HL-60 (cell line): Measurements from ENCODE around the gene MZB1.

ENCODE experiments used
- CTCF ChIP-seq: IDR thresholded peaks from one replicate; pipeline ENCODE4 v1.5.1; 2011; ENCODE audit warnings: low read length, control low read depth, inconsistent platforms; ENCODE audit not compliant: insufficient read depth
- SPI1 ChIP-seq: IDR thresholded peaks from 2 replicates; pipeline ENCODE4 v1.6.1; 2012; ENCODE audit warnings: low read depth, mild to moderate bottlenecking, borderline replicate concordance

DNA sequence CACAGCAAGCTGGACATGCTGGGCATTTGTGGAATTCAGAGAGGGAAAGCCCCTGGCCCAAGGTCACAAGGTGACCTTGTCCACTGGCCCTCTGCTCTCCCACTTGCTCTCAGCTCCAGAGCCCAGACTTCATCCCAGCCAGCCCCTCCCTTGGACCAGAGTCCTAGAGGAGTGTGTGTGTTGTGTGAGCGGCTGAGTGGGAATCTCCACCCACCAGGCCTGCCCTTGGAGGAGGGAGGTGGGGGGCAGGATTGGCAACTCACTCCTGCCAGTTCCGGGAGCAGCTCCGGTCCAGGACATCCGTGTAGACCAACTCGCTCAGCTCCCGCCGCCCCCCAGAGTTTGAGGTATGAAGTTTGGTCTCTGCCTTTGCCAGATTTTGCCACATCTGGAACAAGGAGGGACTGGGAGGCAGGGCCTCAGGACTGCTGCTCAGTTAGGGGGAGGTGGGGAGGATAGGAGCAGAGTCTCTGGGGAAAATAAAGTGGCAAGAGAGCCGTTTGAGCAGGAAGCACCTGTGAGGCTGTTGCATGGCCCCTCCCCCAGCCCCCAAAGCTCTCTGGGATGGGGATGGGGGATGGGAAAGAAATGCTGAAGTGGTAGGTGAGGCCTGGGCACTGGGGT is 1.4 kb downstream of the MZB1 start:
- TF ChIP-seq CTCF (no peak), SPI1 (no peak)
